ENCODE results near the gene INPP5K. TPM values are rescaled to one million over a fixed set of nuclear protein-coding genes. Genes with fewer than 3 reads are reported as not detected.
A peak's percentile ranks its signal among the peaks of the same experiment; 100 is the strongest.
"Not testable (repeated sequence)": the region's sequence is repeated elsewhere in the genome, so short reads cannot be mapped to it uniquely, and the experiment has no call there.

Gene INPP5K
- total and polyA plus RNA-seq, 10 donors, result 22.3 to 107 (median 51.4) TPM

DNA sequence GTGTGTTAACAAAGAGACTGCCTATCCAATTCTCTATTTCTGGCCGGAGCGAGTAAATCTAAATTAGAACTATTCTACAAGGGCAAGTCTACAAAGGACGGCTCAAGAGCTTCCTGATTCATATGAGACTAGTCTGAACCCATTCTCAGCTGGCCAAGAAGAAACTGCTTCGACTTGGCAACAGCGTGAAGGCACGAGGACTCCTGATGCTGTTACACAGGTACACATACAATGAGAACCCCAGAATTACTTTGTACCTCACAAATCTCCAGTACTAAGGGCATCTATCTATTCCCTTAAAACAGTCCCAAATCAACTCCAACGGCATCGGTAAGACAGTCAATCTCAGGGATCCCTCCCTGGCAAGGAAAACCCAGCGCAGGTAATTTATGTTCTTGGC, 61.9 kb downstream of the INPP5K start:
- 42 to 82% (median 73%) methylated on average over 8 to 9 of the region's 9 CpGs for WGBS, 5 donors
- H3K4me3 ChIP-seq, result peak overlapping the region; percentile 86 to 99 (median 92)
- TF ChIP-seq POLR2A (IDR thresholded peaks at IDR 0.05) (no peak), POLR2AphosphoS5 (IDR thresholded peaks at IDR 0.05) (no peak)
- TF ChIP-seq, protein P1, sequence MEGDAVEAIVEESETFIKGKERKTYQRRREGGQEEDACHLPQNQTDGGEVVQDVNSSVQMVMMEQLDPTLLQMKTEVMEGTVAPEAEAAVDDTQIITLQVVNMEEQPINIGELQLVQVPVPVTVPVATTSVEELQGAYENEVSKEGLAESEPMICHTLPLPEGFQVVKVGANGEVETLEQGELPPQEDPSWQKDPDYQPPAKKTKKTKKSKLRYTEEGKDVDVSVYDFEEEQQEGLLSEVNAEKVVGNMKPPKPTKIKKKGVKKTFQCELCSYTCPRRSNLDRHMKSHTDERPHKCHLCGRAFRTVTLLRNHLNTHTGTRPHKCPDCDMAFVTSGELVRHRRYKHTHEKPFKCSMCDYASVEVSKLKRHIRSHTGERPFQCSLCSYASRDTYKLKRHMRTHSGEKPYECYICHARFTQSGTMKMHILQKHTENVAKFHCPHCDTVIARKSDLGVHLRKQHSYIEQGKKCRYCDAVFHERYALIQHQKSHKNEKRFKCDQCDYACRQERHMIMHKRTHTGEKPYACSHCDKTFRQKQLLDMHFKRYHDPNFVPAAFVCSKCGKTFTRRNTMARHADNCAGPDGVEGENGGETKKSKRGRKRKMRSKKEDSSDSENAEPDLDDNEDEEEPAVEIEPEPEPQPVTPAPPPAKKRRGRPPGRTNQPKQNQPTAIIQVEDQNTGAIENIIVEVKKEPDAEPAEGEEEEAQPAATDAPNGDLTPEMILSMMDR (IDR thresholded peaks at IDR 0.05 in 8 of 11, conservative IDR thresholded peaks at IDR 0.05 in 3 of 11), result no peak
- H3K36me3 ChIP-seq, result peaks cover 0 to 39% (median 3%) of the 10 kb centered on the region in 6 donors
- H3K4me1 ChIP-seq, result peaks cover 27 to 73% (median 53%) of the 10 kb centered on the region in 6 donors
- intact Hi-C loops (cut with DNase I; ENCODE audit: low total_unique reads), result no loop called here
- peak overlapping the region in 7 of 8 donors; percentile 95 to 99 (median 98) for H3K27ac ChIP-seq
- no peak for DNase-seq
- no peaks in the 10 kb centered on the region for H3K9me3 ChIP-seq
- H3K27me3 ChIP-seq (replicated peaks in 1 of 7), result peaks cover 0 to 18% (median 0%) of the 10 kb centered on the region in 7 donors

DNA sequence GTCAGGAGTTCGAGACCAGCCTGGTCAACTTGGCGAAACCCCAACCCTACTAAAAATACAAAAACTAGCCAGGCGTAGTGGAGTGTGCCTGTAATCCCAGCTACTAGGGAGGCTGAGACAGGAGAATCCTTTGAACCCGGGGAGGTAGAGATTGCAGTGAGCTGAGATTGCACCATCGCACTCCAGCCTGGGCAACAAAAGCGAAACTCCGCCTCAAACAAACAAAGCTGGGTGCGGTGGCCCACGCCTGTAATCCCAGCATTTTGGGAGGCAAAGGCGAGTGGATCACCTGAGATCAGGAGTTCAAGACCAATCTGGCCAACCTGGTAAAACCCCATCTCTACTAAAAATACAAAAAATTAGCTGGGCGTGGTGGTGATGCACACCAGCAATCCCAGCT, 62.7 kb downstream of the INPP5K start:
- H3K4me3 ChIP-seq; intact Hi-C loops (cut with DNase I; ENCODE audit: low total_unique reads); DNase-seq; H3K9me3 ChIP-seq: not testable (repeated sequence)
- Histone ChIP-seq H3K4me1 (peaks cover 27 to 81% (median 62%) of the 10 kb centered on the region in 6 donors), H3K27ac (peak overlapping the region in 2 of 8 donors; percentile 13 to 98), H3K27me3 (replicated peaks in 1 of 7) (peaks cover 0 to 18% (median 0%) of the 10 kb centered on the region in 7 donors), H3K36me3 (peaks cover 0 to 47% (median 3%) of the 10 kb centered on the region in 6 donors)
- WGBS, 5 donors, result 86 to 96% (median 94%) methylated on average over 11 of the region's 11 CpGs

DNA sequence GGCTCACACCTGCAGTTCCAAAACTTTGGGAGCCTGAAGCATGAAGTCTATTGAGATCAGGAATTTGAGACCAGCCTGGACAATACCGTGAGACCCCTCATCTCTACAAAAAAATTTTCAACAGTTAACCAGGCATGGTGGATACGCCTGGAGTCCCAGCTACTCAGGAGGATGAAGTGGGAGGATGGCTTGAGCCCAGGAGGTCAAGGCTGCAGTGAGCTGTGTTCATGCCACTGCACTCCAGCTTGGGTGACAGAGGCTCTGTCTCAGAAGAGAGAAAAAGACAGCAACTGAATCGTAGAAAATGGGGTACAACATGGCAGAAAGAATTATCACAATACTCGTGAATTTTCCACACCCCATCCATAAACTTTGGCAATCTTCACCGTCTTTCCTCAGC, 63.6 kb downstream of the INPP5K start:
- TF ChIP-seq, protein P1 (IDR thresholded peaks at IDR 0.05 in 8 of 11, conservative IDR thresholded peaks at IDR 0.05 in 3 of 11), result no peak
- TF ChIP-seq POLR2AphosphoS5 (IDR thresholded peaks at IDR 0.05), result no peak
- H3K27ac ChIP-seq, result peak overlapping the region in 2 of 8 donors; percentile 3 to 18
- intact Hi-C loops (cut with DNase I; ENCODE audit: low total_unique reads), result no loop called here
- peaks cover 0 to 10% (median 0%) of the 10 kb centered on the region in 7 donors for H3K27me3 ChIP-seq (replicated peaks in 1 of 7)
- peaks cover 0 to 56% (median 3%) of the 10 kb centered on the region in 6 donors for H3K36me3 ChIP-seq
- no peak overlapping the region for H3K4me3 ChIP-seq
- no peak for DNase-seq
- WGBS, 5 donors, result 64 to 81% (median 72%) methylated on average over 5 of the region's 5 CpGs
- H3K9me3 ChIP-seq, result no peaks in the 10 kb centered on the region
- H3K4me1 ChIP-seq, result peaks cover 27 to 90% (median 68%) of the 10 kb centered on the region in 6 donors

DNA sequence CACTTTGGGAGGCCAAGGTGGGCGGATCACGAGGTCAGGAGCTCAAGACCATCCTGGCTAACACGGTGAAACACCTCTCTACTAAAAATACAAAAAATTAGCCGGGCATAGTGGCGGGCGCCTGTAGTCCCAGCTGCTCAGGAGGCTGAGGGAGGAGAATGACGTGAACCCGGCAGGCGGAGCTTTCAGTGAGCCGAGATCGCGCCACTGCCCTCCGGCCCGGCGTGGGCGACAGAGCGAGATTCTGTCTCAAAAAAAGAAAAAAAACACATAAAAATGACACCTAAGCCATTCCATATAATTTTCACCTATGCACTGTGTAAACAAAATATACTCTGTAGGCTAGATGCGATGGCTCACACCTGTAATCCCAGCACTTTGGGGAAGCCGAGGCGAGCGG, 66.2 kb downstream of the INPP5K start:
- intact Hi-C loops (cut with DNase I; ENCODE audit: low total_unique reads); DNase-seq; H3K9me3 ChIP-seq; H3K27me3 ChIP-seq (replicated peaks in 1 of 7); H3K27ac ChIP-seq; H3K4me3 ChIP-seq: not testable (repeated sequence)
- 93 to 96% (median 95%) methylated on average over 21 of the region's 21 CpGs for WGBS, 5 donors
- H3K4me1 ChIP-seq, result peaks cover 25 to 100% (median 75%) of the 10 kb centered on the region in 6 donors
- peaks cover 0 to 72% (median 3%) of the 10 kb centered on the region in 6 donors for H3K36me3 ChIP-seq

DNA sequence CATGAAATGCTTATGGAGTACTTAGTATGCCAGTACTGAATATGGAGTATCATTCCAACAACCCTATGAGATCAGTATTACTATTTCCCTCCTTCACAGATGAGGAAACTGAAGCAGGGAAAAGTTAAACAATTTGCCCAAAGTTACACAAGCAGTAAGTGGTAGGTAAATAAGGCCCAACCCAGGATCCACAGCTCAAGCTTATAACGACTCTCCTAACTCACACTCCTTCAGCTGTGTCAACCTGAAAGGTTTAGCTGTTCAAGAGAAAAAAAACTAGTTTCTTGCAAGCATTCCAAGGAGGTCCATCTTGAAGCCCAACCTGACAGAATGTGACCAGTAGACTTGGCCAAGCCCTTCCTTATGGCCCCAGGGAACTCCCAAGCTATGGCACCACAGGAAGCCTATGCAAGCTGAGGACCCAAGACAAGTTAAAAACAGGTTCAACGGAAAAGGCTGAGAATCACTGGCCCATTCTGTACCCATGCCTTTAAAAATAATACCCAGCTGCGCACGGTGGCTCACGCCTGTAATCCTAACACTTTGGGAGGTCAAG, 66.9 kb downstream of the INPP5K start:
- no peak overlapping the region for H3K27ac ChIP-seq
- intact Hi-C loops (cut with DNase I; ENCODE audit: low total_unique reads), result no loop called here

More for the DNA sequence above, 66.9 kb downstream of the INPP5K start:
- H3K27me3 ChIP-seq (replicated peaks in 1 of 7), result no peaks in the 10 kb centered on the region
- no peak for DNase-seq
- TF ChIP-seq POLR2A (IDR thresholded peaks at IDR 0.05) (no peak), POLR2AphosphoS5 (IDR thresholded peaks at IDR 0.05) (no peak)
- TF ChIP-seq, protein P1 (IDR thresholded peaks at IDR 0.05 in 8 of 11, conservative IDR thresholded peaks at IDR 0.05 in 3 of 11), result no peak
- H3K4me3 ChIP-seq, result no peak overlapping the region
- peaks cover 19 to 99% (median 69%) of the 10 kb centered on the region in 6 donors for H3K4me1 ChIP-seq
- H3K9me3 ChIP-seq, result no peaks in the 10 kb centered on the region
- 87 to 90% (median 88%) methylated on average over 5 of the region's 5 CpGs for WGBS, 5 donors
- peaks cover 0 to 76% (median 3%) of the 10 kb centered on the region in 6 donors for H3K36me3 ChIP-seq
